ENCODE data around the gene SULT1C4.

DNA sequence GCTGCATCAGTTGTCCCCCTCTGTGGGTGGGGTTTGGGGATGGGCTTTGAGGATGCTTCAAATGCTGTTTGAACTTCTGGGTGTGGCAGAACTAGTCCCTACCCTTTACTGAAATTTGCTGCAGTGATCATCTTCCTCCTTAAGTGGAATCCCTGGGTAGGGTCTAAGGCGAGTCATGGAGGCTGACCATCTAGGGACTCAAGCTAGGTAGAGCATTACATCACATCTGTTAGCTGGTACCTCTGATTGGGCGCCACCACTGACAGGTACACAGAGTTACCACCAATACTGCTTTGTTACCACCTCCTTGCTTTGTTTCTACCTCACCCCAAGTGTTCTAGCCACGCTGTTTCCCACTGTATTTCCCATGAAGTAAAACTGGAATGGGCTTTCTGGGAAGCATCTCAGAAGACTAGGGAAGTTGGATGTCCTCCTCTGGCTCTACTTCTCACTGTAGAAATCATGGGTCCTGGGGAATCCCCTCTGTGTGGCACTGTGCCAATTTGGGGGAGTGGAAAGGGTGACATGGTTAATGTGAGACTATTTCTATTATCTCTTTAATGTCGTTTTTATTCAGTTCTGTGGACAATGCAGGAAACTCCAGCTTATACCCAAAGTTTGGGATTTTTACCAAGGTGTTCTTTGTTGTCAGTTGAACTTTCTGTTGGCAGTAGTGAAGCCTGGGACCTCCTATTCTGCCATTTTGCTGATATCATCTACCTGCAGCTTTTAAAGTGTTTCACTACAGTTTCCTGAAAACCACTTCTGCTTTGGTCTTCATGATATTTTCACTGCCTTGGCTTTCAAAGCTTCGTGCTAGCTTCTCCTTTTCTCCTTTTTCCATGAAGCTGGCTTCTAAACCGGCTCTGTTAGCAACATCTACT, 14.5 kb upstream of the SULT1C4 start:
- TF ChIP-seq POLR2A (IDR thresholded peaks at IDR 0.05; ENCODE audit: low read depth, low read length) = no peak
- no peak for TF ChIP-seq POLR2AphosphoS5 (IDR thresholded peaks at IDR 0.05; ENCODE audit: low read depth, low read length)
- TF ChIP-seq TAF1 (IDR thresholded peaks at IDR 0.05; ENCODE audit: borderline replicate concordance, low read depth, low read length) = no peak

Measured in GM12892 (cell line).